NCI-H2196 treated with DMSO at 0.1 percent for 48 hours (cell line): Measurements from ENCODE around the gene PARP11.

Experiments used
- DNase-seq: peaks from one replicate; lab custom pipeline; 2025; ENCODE audit not compliant: unreplicated experiment; lab: John Stamatoyannopoulos, UW

The PARP11 gene

DNA sequence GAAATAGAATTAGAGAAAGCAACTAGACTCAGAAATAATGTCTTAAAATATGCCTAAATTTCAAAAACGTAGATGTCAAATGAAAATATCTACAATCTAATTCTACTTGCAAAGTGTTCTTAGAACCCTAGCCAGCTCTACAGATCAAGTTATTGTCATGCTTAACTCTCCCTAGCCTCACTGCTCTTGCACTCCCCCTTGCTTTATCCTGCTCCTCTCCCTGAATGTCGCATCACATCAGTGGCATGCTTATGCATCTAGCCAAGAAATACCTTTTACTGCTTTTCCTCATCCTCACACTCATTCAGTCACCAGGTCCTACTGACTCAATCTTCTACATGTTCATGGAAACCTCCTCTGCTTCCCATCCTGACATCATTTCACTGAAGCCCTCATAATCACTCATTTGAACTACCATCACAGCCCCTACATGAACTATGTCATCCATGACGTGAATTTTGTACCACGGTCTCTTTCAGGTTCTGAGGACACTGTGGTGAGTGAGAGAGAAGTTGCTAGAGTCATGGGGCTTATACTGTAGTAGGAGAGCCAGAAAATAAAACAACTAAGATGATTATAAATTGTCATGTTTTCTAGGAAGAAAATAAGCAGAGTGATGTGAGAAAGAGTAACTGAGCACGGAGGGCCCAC is 97.7 kb downstream of the PARP11 start:
- no peak for DNase-seq

GRCh38 chr12:3772380-3772779 is 100.8 kb downstream of the PARP11 start:
- DNase-seq = no peak

GRCh38 chr12:3771853-3772252 is 101.3 kb downstream of the PARP11 start:
- DNase-seq = no peak

- DNase-seq = no peak
These were observed 102.3 kb downstream of the PARP11 start for GRCh38 chr12:3770891-3771290.

GRCh38 chr12:3768911-3769447 is 104.2 kb downstream of the PARP11 start:
- no peak for DNase-seq

GRCh38 chr12:3761116-3761735 is 112.0 kb downstream of the PARP11 start:
- DNase-seq = no peak

DNA sequence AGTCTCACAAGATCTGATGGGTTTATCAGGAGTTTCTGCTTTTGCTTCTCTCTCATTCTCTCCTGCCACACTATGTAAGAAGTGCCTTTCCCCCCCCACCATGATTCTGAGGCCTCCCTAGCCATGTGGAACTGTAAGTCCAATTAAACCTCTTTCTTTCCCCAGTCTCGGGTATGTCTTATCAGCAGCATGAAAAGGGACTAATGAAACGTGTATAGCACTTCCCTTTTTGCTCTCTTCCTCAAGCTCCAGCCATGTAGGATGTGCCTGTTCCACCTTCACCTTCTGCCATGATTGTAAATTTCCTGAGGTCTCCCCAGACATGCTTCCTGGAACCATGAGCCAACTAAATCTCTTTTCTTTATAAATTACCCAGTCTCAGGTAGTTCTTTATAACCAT is 113.3 kb downstream of the PARP11 start:
- no peak for DNase-seq
